K562 (cell line): ENCODE results near the gene ZNF121. TPM values are rescaled to one million over a fixed set of nuclear protein-coding genes. Genes with fewer than 3 reads are reported as not detected.

ENCODE experiments used
- HDAC3 ChIP-seq: fragments of 450-650 bp; IDR thresholded peaks from 2 replicates; pipeline ENCODE4 v1.6.1; 2018; ENCODE audit warnings: borderline replicate concordance, mild to moderate bottlenecking, moderate library complexity; ENCODE audit not compliant: partially characterized antibody
- IFI16 ChIP-seq: fragments of 250-450 bp; sonication (Bioruptor Pico); IDR thresholded peaks from 2 replicates; pipeline ENCODE4 v2.1.2; 2022; ENCODE audit warnings: mild to moderate bottlenecking, inconsistent platforms
- MAFG ChIP-seq: fragments of 450-650 bp; conservative IDR thresholded peaks from 2 replicates; pipeline ENCODE4 v1.6.1; 2016; ENCODE audit warnings: missing genetic modification characterization, missing compliant biosample characterization
- ZFP1 ChIP-seq: fragments of 450-650 bp; formaldehyde crosslinking; IDR thresholded peaks from 2 replicates; pipeline ENCODE4 v1.4.0; 2020; ENCODE audit warnings: mild to moderate bottlenecking, mixed read lengths
- ZFP30 ChIP-seq: fragments of 250-450 bp; sonication (Bioruptor Pico); IDR thresholded peaks from 2 replicates; pipeline ENCODE4 v1.8.0; 2022; ENCODE audit warnings: moderate library complexity, mild to moderate bottlenecking, inconsistent platforms, borderline replicate concordance
- polyA plus RNA-seq, 8 experiments: library from polyadenylated mRNA; depleted of rRNA in 4 of 8; stranded (reverse) in 5 of 8; unstranded in 3 of 8; fragments of >200 nt; fragmentation: Nextera tagmentation in 2 of 8; fragmentation: Illumina TruSeq in 1 of 8; extraction: Ambion mirVana in 2 of 8; extraction: Trizol in 1 of 8; gene quantifications; 2 replicates each; pipeline versions ENCODE4 v1.2.1 to v1.2.3, GENCODE V29; 2011 to 2014; ENCODE audit warnings: inconsistent platforms in 1 of 8, missing spikeins in 1 of 8
- total RNA-seq, 7 experiments: library from RNA; depleted of rRNA in 6 of 7; stranded (reverse); fragments of >200 nt in 6 of 7; fragmentation: Illumina TruSeq in 2 of 7; extraction: Trizol in 2 of 7; gene quantifications; 2 replicates each; pipeline versions ENCODE4 v1.2.1 to v1.2.3, GENCODE V29; 2011 to 2021; ENCODE audit warnings: low replicate concordance in 1 of 7
- TF ChIP-seq, protein P1 (sequence below): sonication (generic); formaldehyde crosslinking; IDR thresholded peaks from 2 replicates; pipeline ENCODE4 v1.8.0; 2022; ENCODE audit warnings: missing genetic modification reagents, mild to moderate bottlenecking, moderate library complexity, borderline replicate concordance
- TF ChIP-seq, protein P2 (sequence below): fragments of 450-650 bp; formaldehyde crosslinking; IDR thresholded peaks from 2 replicates; pipeline ENCODE4 v1.4.0; 2022; ENCODE audit warnings: missing genetic modification characterization

ZNF121 gene
- total and polyA plus RNA-seq, 9 of the 15 experiments (the other 6 are each of a cell fraction or from before 2014, with no cell fraction given), result 14.6 to 115 (median 33.4) TPM

DNA sequence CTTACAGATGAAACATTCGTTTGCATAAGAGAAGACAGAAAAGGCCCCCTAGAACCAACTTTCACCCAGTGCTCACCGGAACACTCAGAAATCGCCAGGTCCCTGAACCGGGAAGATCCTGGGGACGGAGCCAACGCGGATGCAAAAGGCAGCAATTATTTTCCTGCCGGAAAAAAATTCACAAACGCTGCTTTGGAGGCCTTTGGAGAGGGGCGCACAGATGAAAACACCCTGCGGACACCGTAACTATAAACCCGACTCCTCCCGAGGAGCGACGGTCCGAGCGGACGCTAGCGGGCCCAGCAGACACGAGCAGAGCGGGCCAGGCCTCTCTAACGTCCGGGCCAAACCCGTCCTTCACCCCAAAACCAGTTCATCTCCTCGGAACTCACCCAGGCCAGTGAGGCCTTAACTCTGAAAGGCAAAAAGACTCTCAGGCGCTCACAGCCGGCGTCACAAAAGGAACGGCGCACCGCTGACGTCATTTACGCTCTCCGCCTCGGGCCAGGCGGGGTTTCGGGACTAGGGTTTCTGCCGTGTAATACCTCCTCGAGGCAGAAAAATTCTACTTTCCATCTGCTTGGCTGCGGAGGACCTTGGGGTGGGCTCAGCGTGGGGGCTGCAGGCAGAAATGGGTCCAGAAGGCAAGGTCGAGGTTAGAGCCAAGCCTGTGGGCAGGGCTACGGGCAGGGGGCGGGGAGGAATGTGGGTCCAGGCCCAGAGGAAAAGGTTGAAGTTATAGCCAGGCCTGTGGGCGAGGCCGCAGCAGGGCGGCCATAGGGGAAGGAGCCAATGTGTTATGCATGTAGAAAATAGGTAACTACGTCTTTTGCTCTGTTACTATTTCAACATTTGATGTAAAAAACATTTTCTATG, 45.9 kb downstream of the ZNF121 start, which contains the start of gene ZNF426 (continued):
- TF ChIP-seq, protein P1, sequence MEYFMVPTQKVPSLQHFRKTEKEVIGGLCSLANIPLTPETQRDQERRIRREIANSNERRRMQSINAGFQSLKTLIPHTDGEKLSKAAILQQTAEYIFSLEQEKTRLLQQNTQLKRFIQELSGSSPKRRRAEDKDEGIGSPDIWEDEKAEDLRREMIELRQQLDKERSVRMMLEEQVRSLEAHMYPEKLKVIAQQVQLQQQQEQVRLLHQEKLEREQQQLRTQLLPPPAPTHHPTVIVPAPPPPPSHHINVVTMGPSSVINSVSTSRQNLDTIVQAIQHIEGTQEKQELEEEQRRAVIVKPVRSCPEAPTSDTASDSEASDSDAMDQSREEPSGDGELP (CRISPR knock-in tag), result peak; percentile 72; the same call in 1 of the 2 replicates
- no peak for TF ChIP-seq HDAC3
- TF ChIP-seq IFI16 (CRISPR knock-in tag), result no peak
- TF ChIP-seq, protein P2, sequence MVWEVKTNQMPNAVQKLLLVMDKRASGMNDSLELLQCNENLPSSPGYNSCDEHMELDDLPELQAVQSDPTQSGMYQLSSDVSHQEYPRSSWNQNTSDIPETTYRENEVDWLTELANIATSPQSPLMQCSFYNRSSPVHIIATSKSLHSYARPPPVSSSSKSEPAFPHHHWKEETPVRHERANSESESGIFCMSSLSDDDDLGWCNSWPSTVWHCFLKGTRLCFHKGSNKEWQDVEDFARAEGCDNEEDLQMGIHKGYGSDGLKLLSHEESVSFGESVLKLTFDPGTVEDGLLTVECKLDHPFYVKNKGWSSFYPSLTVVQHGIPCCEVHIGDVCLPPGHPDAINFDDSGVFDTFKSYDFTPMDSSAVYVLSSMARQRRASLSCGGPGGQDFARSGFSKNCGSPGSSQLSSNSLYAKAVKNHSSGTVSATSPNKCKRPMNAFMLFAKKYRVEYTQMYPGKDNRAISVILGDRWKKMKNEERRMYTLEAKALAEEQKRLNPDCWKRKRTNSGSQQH, result no peak
- TF ChIP-seq ZFP1 (CRISPR knock-in tag), result no peak
- no peak for TF ChIP-seq ZFP30 (CRISPR knock-in tag)
- no peak for TF ChIP-seq MAFG
